Body of pancreas (tissue), 4 donors: ENCODE results near the gene RNF151. TPM values are rescaled to one million over a fixed set of nuclear protein-coding genes. Genes with fewer than 3 reads are reported as not detected.

Experiments used
- ATAC-seq: fragments of 150-250 bp; one replicate; pipeline ENCODE4 v1.9.1; 2016
- DNase-seq, 4 donors: peaks; one replicate each; pipeline ENCODE4 v3.0.0-alpha.2; 2019
- H3K27ac ChIP-seq, 4 donors: fragments of 200-600 bp; sonication (generic); 1 replicate in 3 of 4; 2 replicates in 1 of 4; pipeline versions ENCODE4 v1.5.1 to v1.6.1; 2016 to 2019; ENCODE audit warnings: mild to moderate bottlenecking in 1 of 4, mixed read lengths in 1 of 4, moderate library complexity in 1 of 4
- H3K27me3 ChIP-seq, 2 donors: fragments of 200-600 bp; sonication (generic); one replicate each; pipeline ENCODE4 v1.6.0; 2016; ENCODE audit warnings: mild to moderate bottlenecking in 1 of 2
- H3K36me3 ChIP-seq, 2 donors: fragments of 200-600 bp; sonication (generic); replicated peaks in 1 of 2; 2 replicates each; pipeline ENCODE4 v1.5.1; 2016; ENCODE audit warnings: low read depth in 2 of 2; ENCODE audit not compliant: insufficient read depth in 1 of 2
- H3K4me1 ChIP-seq: fragments of 200-600 bp; sonication (generic); one replicate; pipeline ENCODE4 v1.6.0; 2016
- H3K4me3 ChIP-seq, 2 donors: fragments of 200-600 bp; sonication (generic); 1 replicate in 1 of 2; 2 replicates in 1 of 2; pipeline ENCODE4 v1.5.1; 2016 to 2019
- H3K9me3 ChIP-seq, 3 donors: fragments of 200-600 bp; sonication (generic); 1 replicate in 2 of 3; 2 replicates in 1 of 3; pipeline ENCODE4 v1.5.1; 2016
- POLR2A ChIP-seq, 3 donors: fragments of 450-650 bp; IDR thresholded peaks; one replicate each; pipeline ENCODE4 v1.6.1; 2016; ENCODE audit warnings: antibody characterized with exemption in 3 of 3, mild to moderate bottlenecking in 2 of 3
- WGBS, 2 donors: methylation state at CpG; one replicate each; pipeline ENCODE4 v1.1.5; 2017; 5-methylcytosine and 5-hydroxymethylcytosine counted together
- intact Hi-C: fragments of 100-400 bp; cut with DNase I; formaldehyde crosslinking; loops from one replicate; pipeline ENCODE4 v1.15.1; 2023
- total RNA-seq, 2 donors: library from RNA; depleted of rRNA; stranded (reverse); fragments of >200 nt; gene quantifications; one replicate each; pipeline ENCODE4 v1.1.0, GENCODE V29; 2016
- TF ChIP-seq, protein P1 (sequence below), 7 experiments: fragments of 450-650 bp in 4 of 7; fragments of 200-600 bp in 3 of 7; sonication (generic) in 3 of 7; IDR thresholded peaks; one replicate each; pipeline ENCODE4 v1.5.1; 2016 to 2019; ENCODE audit warnings: antibody characterized with exemption in 7 of 7

Gene RNF151
- total RNA-seq, 2 donors from 2014 or later = not detected

- TF ChIP-seq POLR2A (IDR thresholded peaks at IDR 0.05) = peak; percentile 93 to 99 (median 99)
- TF ChIP-seq, protein P1, sequence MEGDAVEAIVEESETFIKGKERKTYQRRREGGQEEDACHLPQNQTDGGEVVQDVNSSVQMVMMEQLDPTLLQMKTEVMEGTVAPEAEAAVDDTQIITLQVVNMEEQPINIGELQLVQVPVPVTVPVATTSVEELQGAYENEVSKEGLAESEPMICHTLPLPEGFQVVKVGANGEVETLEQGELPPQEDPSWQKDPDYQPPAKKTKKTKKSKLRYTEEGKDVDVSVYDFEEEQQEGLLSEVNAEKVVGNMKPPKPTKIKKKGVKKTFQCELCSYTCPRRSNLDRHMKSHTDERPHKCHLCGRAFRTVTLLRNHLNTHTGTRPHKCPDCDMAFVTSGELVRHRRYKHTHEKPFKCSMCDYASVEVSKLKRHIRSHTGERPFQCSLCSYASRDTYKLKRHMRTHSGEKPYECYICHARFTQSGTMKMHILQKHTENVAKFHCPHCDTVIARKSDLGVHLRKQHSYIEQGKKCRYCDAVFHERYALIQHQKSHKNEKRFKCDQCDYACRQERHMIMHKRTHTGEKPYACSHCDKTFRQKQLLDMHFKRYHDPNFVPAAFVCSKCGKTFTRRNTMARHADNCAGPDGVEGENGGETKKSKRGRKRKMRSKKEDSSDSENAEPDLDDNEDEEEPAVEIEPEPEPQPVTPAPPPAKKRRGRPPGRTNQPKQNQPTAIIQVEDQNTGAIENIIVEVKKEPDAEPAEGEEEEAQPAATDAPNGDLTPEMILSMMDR (IDR thresholded peaks at IDR 0.05) = no peak
- H3K27ac ChIP-seq = peak within 1 kb of the TSS; percentile 90 to 97 (median 95)
- no peaks in the 10 kb centered on the region for H3K27me3 ChIP-seq
- peak; percentile 98 to 100 (median 100) for DNase-seq
- 0 to 1% methylated on average over 7 to 93 of the region's 97 CpGs for WGBS, 2 donors
- H3K9me3 ChIP-seq = no peaks in the 10 kb centered on the region
- intact Hi-C loops = no loop called here
- peaks cover 4 to 8% of the 10 kb centered on the region in 2 donors for H3K36me3 ChIP-seq
- peak within 1 kb of the TSS; percentile 68 to 78 for H3K4me3 ChIP-seq
- peak; percentile 97 for ATAC-seq
- H3K4me1 ChIP-seq = peaks cover 43% of the 10 kb centered on the region
Observed at GRCh38 chr16:1964506-1965395, 1.9 kb upstream of the RNF151 start, which contains the start of gene RPS2. Gene RPS2, minus strand, starts transcription at chr16:1964826. Its CDS starts 201 bp downstream, at chr16:1964625.

DNA sequence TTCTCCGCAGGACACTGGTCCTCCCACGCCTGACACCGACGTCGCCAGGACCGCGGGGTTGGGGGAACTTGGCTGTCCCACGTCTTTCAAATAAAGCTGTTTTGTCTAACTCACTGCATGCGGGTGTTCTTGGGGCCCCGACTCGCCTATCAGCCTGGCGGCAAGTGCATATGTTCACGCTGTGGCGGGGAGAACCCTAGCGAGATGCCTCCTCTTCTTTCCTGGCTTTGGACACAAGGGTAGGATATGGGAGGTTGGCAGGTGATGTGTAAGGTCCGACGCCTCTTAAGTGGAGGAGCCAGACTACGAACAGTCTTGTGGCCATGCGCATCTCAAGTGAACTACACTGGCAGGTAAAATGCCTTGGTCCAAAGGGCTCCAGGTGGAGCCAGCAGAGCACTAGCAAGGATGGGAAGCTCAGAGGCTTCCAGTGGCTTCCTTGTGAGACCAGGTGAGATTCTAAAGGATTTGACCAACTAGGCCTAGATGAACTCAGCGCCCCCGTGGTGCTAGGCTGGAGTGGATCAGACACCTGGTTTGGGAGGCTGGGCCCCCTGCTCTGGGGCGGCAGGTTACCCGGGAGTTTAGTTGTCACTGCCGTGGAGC lies 1.2 kb upstream of the RNF151 start:
- Histone ChIP-seq H3K36me3 (peaks cover 4 to 8% of the 10 kb centered on the region in 2 donors), H3K27ac (peak overlapping the region; percentile 90 to 97 (median 95)), H3K4me3 (peak overlapping the region; percentile 68 to 78), H3K4me1 (peaks cover 38% of the 10 kb centered on the region), H3K9me3 (no peaks in the 10 kb centered on the region), H3K27me3 (no peaks in the 10 kb centered on the region)
- 4 to 16% methylated on average over 7 to 24 of the region's 24 CpGs for WGBS, 2 donors
- DNase-seq (no peak), ATAC-seq (no peak)
- intact Hi-C loops = no loop called here
- TF ChIP-seq, protein P1 (IDR thresholded peaks at IDR 0.05) = no peak
- no peak for TF ChIP-seq POLR2A (IDR thresholded peaks at IDR 0.05)

- ATAC-seq (no peak), DNase-seq (no peak)
- Histone ChIP-seq H3K36me3 (no peaks in the 10 kb centered on the region), H3K4me1 (peaks cover 34% of the 10 kb centered on the region), H3K27me3 (no peaks in the 10 kb centered on the region), H3K9me3 (no peaks in the 10 kb centered on the region), H3K4me3 (no peak overlapping the region), H3K27ac (no peak overlapping the region)
- WGBS, 2 donors = 78 to 93% methylated on average over 3 to 28 of the region's 41 CpGs
- intact Hi-C loops = no loop called here
- TF ChIP-seq, protein P1 (IDR thresholded peaks at IDR 0.05) = no peak
- TF ChIP-seq POLR2A (IDR thresholded peaks at IDR 0.05) = no peak
Observed at GRCh38 chr16:1968146-1968953, 1.7 kb downstream of the RNF151 start.

DNA sequence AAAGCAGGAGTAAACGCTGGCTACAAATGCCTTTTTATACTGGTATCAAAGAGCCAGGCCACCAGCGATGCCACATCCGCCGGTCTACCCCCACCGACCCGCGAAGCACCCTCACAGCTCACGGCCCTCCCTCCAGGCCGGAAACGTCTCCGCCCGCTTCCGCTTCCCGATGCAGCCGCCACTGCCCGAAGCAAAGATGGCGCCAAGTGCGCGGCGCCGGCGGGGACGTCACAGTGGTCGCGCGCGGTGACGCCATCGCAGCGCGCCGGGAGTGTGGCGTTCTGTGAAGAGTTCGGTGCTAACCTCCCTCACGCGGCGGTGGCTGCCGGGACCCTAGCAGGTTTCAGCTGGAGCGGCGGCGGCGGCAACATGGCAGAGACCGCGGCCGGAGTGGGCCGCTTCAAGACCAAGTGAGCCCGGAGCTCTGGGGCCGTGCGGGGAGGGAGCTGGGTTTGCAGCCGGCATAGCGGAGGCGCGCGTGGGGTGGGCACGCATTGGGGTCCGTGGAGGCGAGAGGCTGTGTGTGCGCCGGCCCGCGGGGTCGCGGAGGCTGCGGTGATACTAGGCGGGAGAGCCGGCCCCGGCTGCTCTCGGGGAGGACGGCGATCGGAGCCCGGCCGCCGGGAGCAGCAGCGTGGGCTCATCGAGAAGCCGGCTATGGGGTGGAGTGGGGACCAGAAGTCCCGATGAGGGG lies 5.3 kb downstream of the RNF151 start, which contains the start of gene TBL3:
TSS of gene TBL3 (plus strand) at position 258 of the 694 bp plus-strand sequence. CDS start at position 370, 112 bp downstream.
- DNase-seq (peak; percentile 92 to 94 (median 94)), ATAC-seq (peak; percentile 95)
- Histone ChIP-seq H3K9me3 (no peaks in the 10 kb centered on the region), H3K27me3 (no peaks in the 10 kb centered on the region), H3K27ac (peak within 1 kb of the TSS; percentile 76 to 96 (median 92)), H3K36me3 (peaks cover 0 to 15% of the 10 kb centered on the region in 2 donors), H3K4me3 (peak within 1 kb of the TSS; percentile 62 to 94), H3K4me1 (peaks cover 28% of the 10 kb centered on the region)
- 0% methylated on average over 3 to 66 of the region's 78 CpGs for WGBS, 2 donors
- intact Hi-C loops = no loop called here
- peak; percentile 80 to 95 (median 95) for TF ChIP-seq POLR2A (IDR thresholded peaks at IDR 0.05)
- TF ChIP-seq, protein P1 (IDR thresholded peaks at IDR 0.05) = peak in 2 of 7 experiments; percentile 11 to 38
